Measurements from ENCODE around the gene TIMM44. TPM values are rescaled to one million over a fixed set of nuclear protein-coding genes. Genes with fewer than 3 reads are reported as not detected.

Gene TIMM44
- polyA plus RNA-seq, 3 donors, result 9.5 to 33.2 (median 10.4) TPM

DNA sequence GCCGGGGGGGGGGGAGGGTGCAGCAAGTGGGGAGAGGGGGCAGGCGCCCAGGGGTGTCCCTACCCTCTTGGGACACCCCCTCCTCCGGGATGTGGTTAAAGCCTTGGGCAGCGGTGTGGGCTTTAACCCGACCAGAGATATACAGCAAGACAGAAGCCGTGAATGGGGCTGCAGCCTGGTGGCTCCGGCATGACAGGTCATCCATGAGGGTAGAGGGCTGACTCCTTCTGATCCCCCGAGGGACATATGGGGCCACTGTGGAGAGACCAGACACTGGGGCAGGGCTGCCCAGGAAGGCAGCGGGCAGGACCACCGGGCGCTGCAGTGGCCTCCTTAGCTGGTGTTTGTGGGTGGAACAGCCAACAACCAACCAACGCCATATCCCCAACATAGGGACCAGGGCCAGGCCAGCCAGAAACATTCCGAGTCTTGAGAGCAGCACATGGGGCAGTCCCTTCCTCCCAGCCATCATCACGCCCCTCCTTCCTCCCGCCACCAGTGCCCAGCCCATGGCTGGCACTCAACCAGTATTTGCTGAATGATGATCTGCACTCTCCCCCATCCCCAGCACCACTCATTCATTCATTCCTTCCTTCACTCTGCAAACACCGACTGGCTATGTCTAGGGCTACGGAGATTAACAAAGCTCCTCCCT lies 43.8 kb upstream of the TIMM44 start:
- no peaks in the 10 kb centered on the region for H3K9me3 ChIP-seq (replicated peaks in 1 of 2; ENCODE audit: control insufficient read depth in 1 of 2, insufficient read depth in 1 of 2, low read length in 2 of 2)
- H3K27me3 Mint-ChIP-seq (ENCODE audit: low read depth in 3 of 3), result no peaks in the 10 kb centered on the region
- no peak for DNase-seq
- H3K4me2 ChIP-seq (replicated peaks; ENCODE audit: extremely low read depth, low read length, poor library complexity, severe bottlenecking), result no peak overlapping the region
- H4K20me1 ChIP-seq (ENCODE audit: insufficient read depth, low read length), result peaks cover 69% of the 10 kb centered on the region
- no peak overlapping the region for H3K4me3 ChIP-seq (replicated peaks in 1 of 3; ENCODE audit: low read depth in 2 of 3, low read length in 3 of 3)
- H3K27ac ChIP-seq (ENCODE audit: low read depth in 1 of 2, low read length in 2 of 2), result no peak overlapping the region
- no peak overlapping the region for H2AFZ ChIP-seq (ENCODE audit: insufficient read depth, low read depth, low read length, poor library complexity, severe bottlenecking)
- H3K4me3 Mint-ChIP-seq, result no peak overlapping the region
- peaks cover 65% of the 10 kb centered on the region for H3K79me2 ChIP-seq (ENCODE audit: insufficient read depth, low read length)
- H3K9ac ChIP-seq (ENCODE audit: insufficient read depth, low read length, poor library complexity, severe bottlenecking), result no peak overlapping the region
- intact Hi-C loops (cut with micrococcal nuclease), result no loop called here
- TF ChIP-seq, protein P1, sequence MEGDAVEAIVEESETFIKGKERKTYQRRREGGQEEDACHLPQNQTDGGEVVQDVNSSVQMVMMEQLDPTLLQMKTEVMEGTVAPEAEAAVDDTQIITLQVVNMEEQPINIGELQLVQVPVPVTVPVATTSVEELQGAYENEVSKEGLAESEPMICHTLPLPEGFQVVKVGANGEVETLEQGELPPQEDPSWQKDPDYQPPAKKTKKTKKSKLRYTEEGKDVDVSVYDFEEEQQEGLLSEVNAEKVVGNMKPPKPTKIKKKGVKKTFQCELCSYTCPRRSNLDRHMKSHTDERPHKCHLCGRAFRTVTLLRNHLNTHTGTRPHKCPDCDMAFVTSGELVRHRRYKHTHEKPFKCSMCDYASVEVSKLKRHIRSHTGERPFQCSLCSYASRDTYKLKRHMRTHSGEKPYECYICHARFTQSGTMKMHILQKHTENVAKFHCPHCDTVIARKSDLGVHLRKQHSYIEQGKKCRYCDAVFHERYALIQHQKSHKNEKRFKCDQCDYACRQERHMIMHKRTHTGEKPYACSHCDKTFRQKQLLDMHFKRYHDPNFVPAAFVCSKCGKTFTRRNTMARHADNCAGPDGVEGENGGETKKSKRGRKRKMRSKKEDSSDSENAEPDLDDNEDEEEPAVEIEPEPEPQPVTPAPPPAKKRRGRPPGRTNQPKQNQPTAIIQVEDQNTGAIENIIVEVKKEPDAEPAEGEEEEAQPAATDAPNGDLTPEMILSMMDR (IDR thresholded peaks at IDR 0.05), result no peak
- 95% methylated on average over 11 of the region's 17 CpGs for WGBS (ENCODE audit: insufficient coverage)
- H3K4me1 ChIP-seq (ENCODE audit: control insufficient read depth in 1 of 2, insufficient read depth in 2 of 2, low read length in 2 of 2), result no peaks in the 10 kb centered on the region
- peaks cover 76 to 99% of the 10 kb centered on the region in 2 donors for H3K36me3 ChIP-seq (replicated peaks in 1 of 2; ENCODE audit: control insufficient read depth in 1 of 2, insufficient read depth in 2 of 2, low read length in 2 of 2)
- H3K36me3 Mint-ChIP-seq, result peaks cover 67 to 92% of the 10 kb centered on the region in 2 donors
- H3K9me3 Mint-ChIP-seq, result no peaks in the 10 kb centered on the region
- peaks cover 4% of the 10 kb centered on the region for H3K4me1 Mint-ChIP-seq
- no peaks in the 10 kb centered on the region for H3K27me3 ChIP-seq (ENCODE audit: control insufficient read depth in 2 of 2, insufficient read depth in 2 of 2, low read length in 2 of 2)
- no peak overlapping the region for H3K27ac Mint-ChIP-seq

DNA sequence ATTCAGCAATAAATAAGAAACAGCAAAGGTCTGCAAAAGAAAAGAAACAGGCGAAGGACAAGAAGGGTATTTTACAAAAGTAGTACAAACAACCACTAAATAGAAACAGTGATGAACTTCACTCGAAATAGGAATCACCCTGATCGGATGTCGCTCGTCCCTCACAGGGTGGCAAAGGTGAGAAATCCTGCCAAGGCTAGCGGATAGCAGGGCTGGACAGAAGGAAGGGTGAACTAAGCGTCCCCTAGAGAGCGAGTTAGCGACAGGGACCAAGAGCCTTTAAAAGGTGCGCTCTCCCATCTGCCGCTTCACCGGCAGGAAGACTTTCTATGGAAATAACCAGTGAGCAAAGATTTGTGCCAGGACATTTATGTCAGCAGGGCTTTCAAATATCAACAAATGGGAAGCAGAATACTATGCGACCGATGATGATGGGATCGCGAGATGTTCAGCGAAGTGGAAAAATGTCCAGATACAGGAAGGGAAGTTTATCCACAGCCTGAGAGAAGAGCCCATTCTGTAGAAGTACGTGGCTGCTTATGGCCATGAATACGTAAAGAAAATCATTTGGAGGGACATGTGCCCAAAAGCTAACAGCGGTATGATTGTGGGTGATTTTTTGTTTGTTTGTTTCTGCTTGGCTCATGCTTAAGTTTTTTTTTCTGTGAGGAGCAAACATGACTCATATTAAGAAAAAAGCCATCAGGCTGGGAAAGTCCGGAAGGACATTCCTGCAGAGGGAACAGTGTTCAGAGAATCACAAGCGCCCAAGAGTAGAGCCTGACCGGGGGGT lies 43.1 kb upstream of the TIMM44 start:
- Histone ChIP-seq H3K27me3 (ENCODE audit: control insufficient read depth in 2 of 2, insufficient read depth in 2 of 2, low read length in 2 of 2) (no peaks in the 10 kb centered on the region), H3K4me1 (ENCODE audit: control insufficient read depth in 1 of 2, insufficient read depth in 2 of 2, low read length in 2 of 2) (no peaks in the 10 kb centered on the region), H2AFZ (ENCODE audit: insufficient read depth, low read depth, low read length, poor library complexity, severe bottlenecking) (no peak overlapping the region), H3K4me3 (replicated peaks in 1 of 3; ENCODE audit: low read depth in 2 of 3, low read length in 3 of 3) (no peak overlapping the region), H3K9me3 (replicated peaks in 1 of 2; ENCODE audit: control insufficient read depth in 1 of 2, insufficient read depth in 1 of 2, low read length in 2 of 2) (no peaks in the 10 kb centered on the region), H3K79me2 (ENCODE audit: insufficient read depth, low read length) (peaks cover 60% of the 10 kb centered on the region), H3K27ac (ENCODE audit: low read depth in 1 of 2, low read length in 2 of 2) (peak overlapping the region in 1 of 2 donors; percentile 36), H3K36me3 (replicated peaks in 1 of 2; ENCODE audit: control insufficient read depth in 1 of 2, insufficient read depth in 2 of 2, low read length in 2 of 2) (peaks cover 73 to 99% of the 10 kb centered on the region in 2 donors), H3K9ac (ENCODE audit: insufficient read depth, low read length, poor library complexity, severe bottlenecking) (no peak overlapping the region), H3K4me2 (replicated peaks; ENCODE audit: extremely low read depth, low read length, poor library complexity, severe bottlenecking) (no peak overlapping the region), H4K20me1 (ENCODE audit: insufficient read depth, low read length) (peaks cover 73% of the 10 kb centered on the region)
- no peak for DNase-seq
- Mint-ChIP-seq H3K9me3 (no peaks in the 10 kb centered on the region), H3K27me3 (ENCODE audit: low read depth in 3 of 3) (no peaks in the 10 kb centered on the region), H3K36me3 (peaks cover 70 to 92% of the 10 kb centered on the region in 2 donors), H3K27ac (peak overlapping the region in 3 of 7 donors; percentile 32 to 64 (median 46)), H3K4me1 (peaks cover 4% of the 10 kb centered on the region), H3K4me3 (no peak overlapping the region)
- TF ChIP-seq, protein P1 (IDR thresholded peaks at IDR 0.05), result no peak
- WGBS (ENCODE audit: insufficient coverage), result 92% methylated on average over 19 of the region's 23 CpGs
- intact Hi-C loops (cut with micrococcal nuclease), result no loop called here

Measured in CD14-positive monocyte (primary cell).